AG09309 (cell line): Measurements from ENCODE around the gene SLC39A10.

Source experiments
- DNase-seq: peaks from one replicate; pipeline ENCODE4 v3.0.0-alpha.2; 2010; ENCODE audit warnings: low read depth
- H3K4me3 ChIP-seq: 2 replicates; pipeline ENCODE4 v1.5.1; 2011; ENCODE audit warnings: mild to moderate bottlenecking, low read depth, low read length, moderate library complexity; ENCODE audit not compliant: control insufficient read depth
- CTCF ChIP-seq: IDR thresholded peaks from 2 replicates; pipeline ENCODE4 v1.5.1; 2011; ENCODE audit warnings: mild to moderate bottlenecking, low read depth, low read length, inconsistent platforms; ENCODE audit not compliant: insufficient read depth, control insufficient read depth; ENCODE audit errors: missing control alignments

Gene SLC39A10

GRCh38 chr2:195633974-195634373 is 23.1 kb upstream of the SLC39A10 start:
- no peak overlapping the region for H3K4me3 ChIP-seq
- no peak for TF ChIP-seq CTCF
- no peak for DNase-seq

GRCh38 chr2:195636890-195637289 is 20.1 kb upstream of the SLC39A10 start:
- TF ChIP-seq CTCF: no peak
- no peak for DNase-seq

GRCh38 chr2:195638750-195639149 is 18.3 kb upstream of the SLC39A10 start:
- no peak overlapping the region for H3K4me3 ChIP-seq
- TF ChIP-seq CTCF: no peak
- DNase-seq: no peak

More at GRCh38 chr2:195636890-195637289, 20.1 kb upstream of the SLC39A10 start:
- no peak overlapping the region for H3K4me3 ChIP-seq

GRCh38 chr2:195639238-195639858 is 17.7 kb upstream of the SLC39A10 start:
- H3K4me3 ChIP-seq: no peak overlapping the region
- no peak for TF ChIP-seq CTCF
- DNase-seq: no peak

- H3K4me3 ChIP-seq: no peak overlapping the region
- no peak for DNase-seq
- TF ChIP-seq CTCF: no peak
Observed at GRCh38 chr2:195639959-195640358, 17.1 kb upstream of the SLC39A10 start.

- DNase-seq: no peak
- no peak overlapping the region for H3K4me3 ChIP-seq
- TF ChIP-seq CTCF: no peak
Observed at GRCh38 chr2:195642027-195642678, 14.9 kb upstream of the SLC39A10 start.
